ENCODE measurements around the gene SNRNP25.

Gene SNRNP25

DNA sequence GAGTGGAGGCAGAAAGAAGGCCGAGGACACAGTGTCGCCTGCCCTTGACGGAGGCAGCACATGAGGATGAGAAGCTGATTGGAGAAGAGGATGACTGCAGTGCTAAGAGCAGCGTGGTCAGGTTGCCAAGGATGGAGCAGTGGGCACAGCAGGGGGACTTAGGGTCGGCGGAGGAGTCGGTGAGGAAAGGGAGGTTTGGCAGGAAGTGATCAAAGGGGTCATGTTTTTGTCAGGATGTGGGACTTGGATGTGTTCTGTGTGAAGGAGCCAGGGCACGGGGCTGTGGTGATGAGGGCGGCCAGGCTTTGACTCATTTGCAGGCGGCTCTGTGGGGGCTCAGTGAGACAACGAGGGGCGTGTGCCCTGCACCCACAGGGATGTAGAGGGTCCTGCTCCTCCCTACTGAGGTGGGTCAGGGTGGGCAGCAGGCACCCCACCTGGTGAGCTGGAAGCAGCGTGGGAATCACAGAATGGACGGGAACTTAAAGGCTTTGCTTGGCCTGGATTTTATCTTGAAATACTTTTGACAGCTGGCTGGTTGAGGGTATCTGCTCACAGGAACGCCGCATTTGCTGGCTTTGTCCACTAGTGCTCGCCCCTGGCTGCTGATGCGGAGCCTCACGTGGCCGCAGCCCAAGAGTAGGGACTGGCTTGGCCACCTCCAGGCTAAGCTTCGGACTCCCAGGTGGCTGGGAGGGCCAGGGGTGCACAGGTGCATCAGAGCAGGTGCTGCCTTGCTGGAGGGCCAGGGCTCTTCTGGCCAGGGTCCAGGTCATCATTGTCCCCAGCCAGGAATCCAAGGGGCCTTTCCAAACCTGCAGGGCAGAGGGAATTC, 30.4 kb downstream of the SNRNP25 start:
- H3K4me3 ChIP-seq, result no peak overlapping the region
- H3K36me3 ChIP-seq (ENCODE audit: insufficient read depth, low read length), result peaks cover 6% of the 10 kb centered on the region; the same call in 1 of the 2 replicates
- no peaks in the 10 kb centered on the region for H3K9me3 ChIP-seq (ENCODE audit: low read depth, low read length)
- DNase-seq (ENCODE audit: low read depth, low spot score), result no peak
- no peak overlapping the region for H3K27ac ChIP-seq
- no peak overlapping the region for H3K9ac ChIP-seq (ENCODE audit: insufficient read length)
- TF ChIP-seq FOXP2 (optimal IDR thresholded peaks at IDR 0.05; ENCODE audit: control extremely low read depth, extremely low read length, insufficient read depth) (no peak), POLR2AphosphoS5 (IDR thresholded peaks at IDR 0.05; ENCODE audit: borderline replicate concordance, low read depth, low read length) (0 out of 2 replicates have a peak, but pooled peaks have one; percentile 19)

GRCh38 chr16:84718-85406, 31.2 kb downstream of the SNRNP25 start:
- peaks cover 6% of the 10 kb centered on the region; the same call in 1 of the 2 replicates for H3K36me3 ChIP-seq (ENCODE audit: insufficient read depth, low read length)
- no peak for DNase-seq (ENCODE audit: low read depth, low spot score)
- TF ChIP-seq EZH2 (IDR thresholded peaks at IDR 0.05) (no peak), FOXP2 (optimal IDR thresholded peaks at IDR 0.05; ENCODE audit: control extremely low read depth, extremely low read length, insufficient read depth) (no peak), POLR2AphosphoS5 (IDR thresholded peaks at IDR 0.05; ENCODE audit: borderline replicate concordance, low read depth, low read length) (no peak)
- H3K4me3 ChIP-seq, result no peak overlapping the region
- H3K27ac ChIP-seq, result no peak overlapping the region
- no peak overlapping the region for H3K9ac ChIP-seq (ENCODE audit: insufficient read length)
- no peaks in the 10 kb centered on the region for H3K9me3 ChIP-seq (ENCODE audit: low read depth, low read length)

- Histone ChIP-seq H3K27ac (no peak overlapping the region), H3K36me3 (ENCODE audit: insufficient read depth, low read length) (peaks cover 6% of the 10 kb centered on the region; the same call in 1 of the 2 replicates), H3K9ac (ENCODE audit: insufficient read length) (no peak overlapping the region), H3K9me3 (ENCODE audit: low read depth, low read length) (no peaks in the 10 kb centered on the region), H3K4me3 (no peak overlapping the region)
- TF ChIP-seq FOXP2 (optimal IDR thresholded peaks at IDR 0.05; ENCODE audit: control extremely low read depth, extremely low read length, insufficient read depth), result no peak
- TF ChIP-seq POLR2AphosphoS5 (IDR thresholded peaks at IDR 0.05; ENCODE audit: borderline replicate concordance, low read depth, low read length), result no peak
- no peak for TF ChIP-seq EZH2 (IDR thresholded peaks at IDR 0.05)
- no peak for DNase-seq (ENCODE audit: low read depth, low spot score)
These were observed 31.8 kb downstream of the SNRNP25 start for GRCh38 chr16:85407-85782.

GRCh38 chr16:85865-86264, 32.2 kb downstream of the SNRNP25 start:
- no peak for DNase-seq (ENCODE audit: low read depth, low spot score)
- Histone ChIP-seq H3K9ac (ENCODE audit: insufficient read length) (no peak overlapping the region), H3K4me3 (no peak overlapping the region), H3K27ac (no peak overlapping the region), H3K9me3 (ENCODE audit: low read depth, low read length) (no peaks in the 10 kb centered on the region), H3K36me3 (ENCODE audit: insufficient read depth, low read length) (peaks cover 6% of the 10 kb centered on the region; the same call in 1 of the 2 replicates)
- TF ChIP-seq EZH2 (IDR thresholded peaks at IDR 0.05), result no peak
- no peak for TF ChIP-seq POLR2AphosphoS5 (IDR thresholded peaks at IDR 0.05; ENCODE audit: borderline replicate concordance, low read depth, low read length)
- no peak for TF ChIP-seq FOXP2 (optimal IDR thresholded peaks at IDR 0.05; ENCODE audit: control extremely low read depth, extremely low read length, insufficient read depth)

DNA sequence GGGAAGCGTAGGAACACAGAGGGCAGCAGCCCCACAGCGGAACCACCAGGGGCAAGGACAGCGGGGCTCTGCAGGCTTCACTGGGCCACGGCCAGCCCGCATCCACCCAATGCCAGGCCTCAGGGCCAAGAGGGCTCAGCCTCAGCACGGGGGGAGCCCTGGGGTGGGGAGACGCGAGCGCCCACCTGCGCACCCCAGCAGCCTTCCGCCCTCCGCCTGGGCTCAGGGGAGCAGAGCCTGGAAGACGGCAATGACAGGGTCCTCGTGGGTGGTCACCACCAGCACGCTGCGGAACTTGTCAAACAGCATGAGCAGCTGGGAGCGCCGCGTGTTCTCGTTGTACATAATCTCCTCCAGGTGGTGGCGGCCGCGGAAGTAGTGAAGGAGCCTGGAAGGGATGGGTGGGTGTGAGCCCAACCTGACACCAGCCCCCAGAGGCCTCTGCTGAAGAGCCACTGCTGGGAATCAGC, 32.9 kb downstream of the SNRNP25 start:
- peaks cover 6% of the 10 kb centered on the region; the same call in 1 of the 2 replicates for H3K36me3 ChIP-seq (ENCODE audit: insufficient read depth, low read length)
- no peak overlapping the region for H3K4me3 ChIP-seq
- H3K27ac ChIP-seq, result no peak overlapping the region
- no peak overlapping the region for H3K9ac ChIP-seq (ENCODE audit: insufficient read length)
- no peak for TF ChIP-seq EZH2 (IDR thresholded peaks at IDR 0.05)
- no peak for TF ChIP-seq POLR2AphosphoS5 (IDR thresholded peaks at IDR 0.05; ENCODE audit: borderline replicate concordance, low read depth, low read length)
- TF ChIP-seq FOXP2 (optimal IDR thresholded peaks at IDR 0.05; ENCODE audit: control extremely low read depth, extremely low read length, insufficient read depth), result no peak
- DNase-seq (ENCODE audit: low read depth, low spot score), result no peak
- H3K9me3 ChIP-seq (ENCODE audit: low read depth, low read length), result no peaks in the 10 kb centered on the region

- Histone ChIP-seq H3K9ac (ENCODE audit: insufficient read length) (no peak overlapping the region), H3K27ac (no peak overlapping the region), H3K9me3 (ENCODE audit: low read depth, low read length) (no peaks in the 10 kb centered on the region), H3K36me3 (ENCODE audit: insufficient read depth, low read length) (peaks cover 10% of the 10 kb centered on the region; the same call in 1 of the 2 replicates), H3K4me3 (no peak overlapping the region)
- no peak for TF ChIP-seq EZH2 (IDR thresholded peaks at IDR 0.05)
- no peak for TF ChIP-seq POLR2AphosphoS5 (IDR thresholded peaks at IDR 0.05; ENCODE audit: borderline replicate concordance, low read depth, low read length)
- TF ChIP-seq FOXP2 (optimal IDR thresholded peaks at IDR 0.05; ENCODE audit: control extremely low read depth, extremely low read length, insufficient read depth), result no peak
- DNase-seq (ENCODE audit: low read depth, low spot score), result no peak
These were observed 35.0 kb downstream of the SNRNP25 start for GRCh38 chr16:88613-89012.

DNA sequence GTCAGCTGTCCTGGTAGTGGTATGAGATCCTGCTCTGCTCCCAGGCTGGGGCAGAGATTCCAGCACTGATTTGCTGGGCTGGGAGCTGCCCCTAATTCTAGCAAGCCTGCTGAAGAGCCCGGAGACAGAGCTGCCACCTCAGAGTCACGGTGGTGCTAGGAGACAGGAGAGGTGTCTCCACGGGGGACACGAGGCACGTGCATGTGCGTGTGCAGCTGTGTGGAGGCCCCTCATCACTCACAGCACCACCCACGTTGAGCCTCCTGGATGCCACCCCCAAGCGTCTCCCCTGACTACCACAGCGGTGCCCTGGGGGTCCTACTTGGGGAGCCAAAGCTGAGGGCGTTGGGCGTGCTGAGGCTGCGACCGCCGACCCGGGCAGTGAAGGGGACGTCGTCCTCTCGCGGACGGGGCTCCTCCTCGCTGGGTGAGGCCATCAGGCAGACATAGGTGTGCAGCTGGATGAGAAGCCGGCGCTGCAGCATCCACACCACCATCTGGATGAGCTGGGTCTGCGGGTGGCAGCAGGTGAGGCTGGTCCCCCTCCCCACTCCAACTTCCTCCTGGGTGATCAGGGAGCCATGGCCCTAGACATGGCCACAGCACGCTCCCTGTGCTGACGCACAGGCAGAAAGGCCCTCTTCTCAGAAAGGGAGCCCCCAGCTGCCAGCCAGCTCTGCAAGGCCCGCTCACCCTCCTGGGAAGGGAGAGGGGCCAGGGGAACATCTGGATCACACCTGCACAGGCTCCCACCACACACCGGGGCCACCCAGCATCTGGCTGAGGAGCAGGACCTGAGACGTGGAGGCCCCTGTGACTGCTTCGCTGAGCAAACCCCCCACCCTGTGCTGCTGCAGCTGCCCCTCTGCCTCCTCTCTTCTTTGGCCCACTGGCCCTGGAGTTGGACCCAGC, 36.0 kb downstream of the SNRNP25 start:
- no peak overlapping the region for H3K9ac ChIP-seq (ENCODE audit: insufficient read length)
- no peak overlapping the region for H3K4me3 ChIP-seq
- peaks cover 10% of the 10 kb centered on the region; the same call in 1 of the 2 replicates for H3K36me3 ChIP-seq (ENCODE audit: insufficient read depth, low read length)
- H3K9me3 ChIP-seq (ENCODE audit: low read depth, low read length), result no peaks in the 10 kb centered on the region
- TF ChIP-seq EZH2 (IDR thresholded peaks at IDR 0.05) (no peak), POLR2AphosphoS5 (IDR thresholded peaks at IDR 0.05; ENCODE audit: borderline replicate concordance, low read depth, low read length) (no peak; the same call in 1 of the 2 replicates), FOXP2 (optimal IDR thresholded peaks at IDR 0.05; ENCODE audit: control extremely low read depth, extremely low read length, insufficient read depth) (no peak)
- DNase-seq (ENCODE audit: low read depth, low spot score), result no peak
- H3K27ac ChIP-seq, result no peak overlapping the region

Data from SK-N-MC (cell line).